HEK293T (cell line): Measurements from ENCODE around the gene ABCG8.

Source experiments
- CTBP1 ChIP-seq: fragments of 450-650 bp; IDR thresholded peaks from 2 replicates; pipeline ENCODE4 v1.6.1; 2016; ENCODE audit warnings: borderline replicate concordance
- SP1 ChIP-seq: fragments of 450-650 bp; IDR thresholded peaks from 2 replicates; pipeline ENCODE4 v1.6.1; 2017

DNA sequence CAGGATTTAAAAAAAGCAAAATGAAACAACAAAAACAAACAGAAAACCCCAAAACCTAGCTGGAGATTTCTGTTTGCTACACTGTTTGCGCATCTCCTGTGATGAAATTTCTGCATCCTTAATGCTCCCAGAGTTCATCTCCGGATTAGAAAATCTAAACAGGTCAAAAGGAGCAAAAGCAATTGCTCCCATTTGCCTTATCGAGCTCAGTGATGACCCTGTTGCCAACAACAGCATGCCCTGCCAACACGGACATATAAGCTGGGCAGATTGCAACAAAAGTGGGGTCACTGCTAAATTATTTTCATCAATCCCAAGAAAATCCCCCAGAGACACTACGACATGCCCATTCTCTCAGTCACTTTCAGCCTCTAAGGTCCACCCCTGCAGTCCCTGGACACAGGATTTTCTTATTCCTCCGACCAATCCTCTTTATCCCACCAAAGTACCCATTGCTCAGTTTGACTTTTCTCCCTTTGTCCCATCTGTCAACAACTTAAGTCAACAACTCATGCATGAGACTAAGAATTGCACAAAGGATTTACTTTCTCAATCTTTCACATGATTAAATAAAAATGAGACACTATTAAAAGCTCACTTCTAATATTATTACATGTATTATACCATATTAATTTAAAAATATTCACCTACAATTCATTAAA lies 67.8 kb downstream of the ABCG8 start:
- TF ChIP-seq SP1 (no peak), CTBP1 (no peak)
